HEK293T (cell line): ENCODE data around the gene SPAG16.

Experiments
- ARNT ChIP-seq: fragments of 450-650 bp; IDR thresholded peaks from 2 replicates; pipeline ENCODE4 v1.6.1; 2017; ENCODE audit warnings: mild to moderate bottlenecking
- ELF4 ChIP-seq: fragments of 450-650 bp; IDR thresholded peaks from 2 replicates; pipeline ENCODE4 v1.6.1; 2017; ENCODE audit warnings: antibody characterized with exemption
- FOXA1 ChIP-seq: fragments of 450-650 bp; IDR thresholded peaks from 2 replicates; pipeline ENCODE4 v1.6.1; 2016; ENCODE audit warnings: mild to moderate bottlenecking
- FOXK2 ChIP-seq: fragments of 450-650 bp; IDR thresholded peaks from 2 replicates; pipeline ENCODE4 v1.6.1; 2016; ENCODE audit warnings: mild to moderate bottlenecking
- FOXM1 ChIP-seq: fragments of 450-650 bp; IDR thresholded peaks from 2 replicates; pipeline ENCODE4 v1.6.1; 2017; ENCODE audit warnings: mild to moderate bottlenecking, borderline replicate concordance
- HDGF ChIP-seq: fragments of 450-650 bp; IDR thresholded peaks from 2 replicates; pipeline ENCODE4 v1.6.1; 2017; ENCODE audit warnings: antibody characterized with exemption, borderline replicate concordance
- L3MBTL2 ChIP-seq: fragments of 450-650 bp; conservative IDR thresholded peaks from 2 replicates; pipeline ENCODE4 v1.6.1; 2016; ENCODE audit warnings: mild to moderate bottlenecking
- NFRKB ChIP-seq: fragments of 450-650 bp; IDR thresholded peaks from 2 replicates; pipeline ENCODE4 v1.6.1; 2016; ENCODE audit warnings: mild to moderate bottlenecking, moderate library complexity
- SP1 ChIP-seq: fragments of 450-650 bp; IDR thresholded peaks from 2 replicates; pipeline ENCODE4 v1.6.1; 2017
- TARDBP ChIP-seq: fragments of 450-650 bp; IDR thresholded peaks from 2 replicates; pipeline ENCODE4 v1.6.1; 2016
- ZNF384 ChIP-seq: fragments of 450-650 bp; IDR thresholded peaks from 2 replicates; pipeline ENCODE4 v1.6.1; 2016

DNA sequence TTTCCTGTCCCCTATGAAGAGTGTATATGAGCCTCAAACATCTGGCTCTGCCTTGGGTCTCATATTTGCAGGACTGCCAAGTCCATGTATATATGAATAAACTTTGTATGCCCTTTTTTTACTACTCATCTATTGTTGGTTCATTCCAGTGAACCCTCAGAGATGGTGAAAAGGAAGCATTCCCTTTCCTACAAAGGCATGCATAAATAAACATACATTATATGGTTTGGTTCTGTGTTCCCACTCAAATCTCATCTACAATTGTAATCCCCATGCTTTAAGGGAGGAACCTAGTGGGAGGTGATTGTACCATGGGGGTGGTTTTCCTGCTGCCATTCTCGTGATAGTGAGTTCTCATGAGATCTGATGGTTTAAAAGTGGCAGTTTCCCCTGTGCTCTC, 534.2 kb downstream of the SPAG16 start:
- TF ChIP-seq TARDBP (no peak), L3MBTL2 (no peak), FOXK2 (no peak), ELF4 (no peak), FOXM1 (no peak), NFRKB (no peak), FOXA1 (no peak), HDGF (no peak), SP1 (no peak), ZNF384 (no peak), ARNT (no peak)
